Osteoblast (primary cell): ENCODE measurements around the gene CEP170B. TPM values are rescaled to one million over a fixed set of nuclear protein-coding genes. Genes with fewer than 3 reads are reported as not detected.

Source experiments
- DNase-seq: peaks from one replicate; pipeline ENCODE4 v3.0.0; 2011; ENCODE audit warnings: low spot score, mixed read lengths; ENCODE audit not compliant: insufficient read length; ENCODE audit errors: missing footprints
- H2AFZ ChIP-seq: 2 replicates; pipeline ENCODE4 v1.6.0; 2011; ENCODE audit warnings: mild to moderate bottlenecking, low read length
- H3K27ac ChIP-seq: 2 replicates; pipeline ENCODE4 v1.5.1; 2011; ENCODE audit warnings: mild to moderate bottlenecking, low read depth, low read length, moderate library complexity
- H3K27me3 ChIP-seq: 2 replicates; pipeline ENCODE4 v1.6.0; 2012; ENCODE audit warnings: mild to moderate bottlenecking, control low read depth, inconsistent platforms, low read length, moderate library complexity; ENCODE audit not compliant: insufficient read depth
- H3K36me3 ChIP-seq: 2 replicates; pipeline ENCODE4 v1.5.1; 2011; ENCODE audit warnings: mild to moderate bottlenecking, low read length, control low read depth, moderate library complexity; ENCODE audit not compliant: insufficient read depth
- H3K4me1 ChIP-seq: 2 replicates; pipeline ENCODE4 v1.5.1; 2011; ENCODE audit warnings: mild to moderate bottlenecking, low read length, control low read depth, moderate library complexity; ENCODE audit not compliant: insufficient read depth
- H3K4me2 ChIP-seq: 2 replicates; pipeline ENCODE4 v1.6.0; 2011; ENCODE audit warnings: mild to moderate bottlenecking, low read length; ENCODE audit not compliant: insufficient read depth
- H3K4me3 ChIP-seq: fragments of 200-600 bp; sonication (generic); 3 replicates; pipeline ENCODE4 v1.5.1; 2012; ENCODE audit warnings: mild to moderate bottlenecking, low read length, inconsistent platforms; ENCODE audit not compliant: insufficient read depth
- H3K79me2 ChIP-seq: 2 replicates; pipeline ENCODE4 v1.6.0; 2012; ENCODE audit warnings: mild to moderate bottlenecking, low read length, control low read depth, inconsistent platforms; ENCODE audit not compliant: insufficient read depth
- H3K9me3 ChIP-seq: 2 replicates; pipeline ENCODE4 v1.5.1; 2011; ENCODE audit warnings: low read depth, low read length, control low read depth
- H4K20me1 ChIP-seq: 2 replicates; pipeline ENCODE4 v1.6.0; 2012; ENCODE audit warnings: mild to moderate bottlenecking, low read length, control low read depth; ENCODE audit not compliant: insufficient read depth
- total RNA-seq: library from RNA; depleted of rRNA; stranded (reverse); fragments of >200 nt; gene quantifications from 2 replicates; pipeline ENCODE4 v1.2.3, GENCODE V29; 2012
- TF ChIP-seq, protein P1 (sequence below): IDR thresholded peaks from 2 replicates; pipeline ENCODE4 v1.5.1; 2011; ENCODE audit warnings: mild to moderate bottlenecking, low read depth, low read length, moderate library complexity; ENCODE audit errors: extremely low read depth

The CEP170B gene
- total RNA-seq, 1 donor: 21.0 TPM

DNA sequence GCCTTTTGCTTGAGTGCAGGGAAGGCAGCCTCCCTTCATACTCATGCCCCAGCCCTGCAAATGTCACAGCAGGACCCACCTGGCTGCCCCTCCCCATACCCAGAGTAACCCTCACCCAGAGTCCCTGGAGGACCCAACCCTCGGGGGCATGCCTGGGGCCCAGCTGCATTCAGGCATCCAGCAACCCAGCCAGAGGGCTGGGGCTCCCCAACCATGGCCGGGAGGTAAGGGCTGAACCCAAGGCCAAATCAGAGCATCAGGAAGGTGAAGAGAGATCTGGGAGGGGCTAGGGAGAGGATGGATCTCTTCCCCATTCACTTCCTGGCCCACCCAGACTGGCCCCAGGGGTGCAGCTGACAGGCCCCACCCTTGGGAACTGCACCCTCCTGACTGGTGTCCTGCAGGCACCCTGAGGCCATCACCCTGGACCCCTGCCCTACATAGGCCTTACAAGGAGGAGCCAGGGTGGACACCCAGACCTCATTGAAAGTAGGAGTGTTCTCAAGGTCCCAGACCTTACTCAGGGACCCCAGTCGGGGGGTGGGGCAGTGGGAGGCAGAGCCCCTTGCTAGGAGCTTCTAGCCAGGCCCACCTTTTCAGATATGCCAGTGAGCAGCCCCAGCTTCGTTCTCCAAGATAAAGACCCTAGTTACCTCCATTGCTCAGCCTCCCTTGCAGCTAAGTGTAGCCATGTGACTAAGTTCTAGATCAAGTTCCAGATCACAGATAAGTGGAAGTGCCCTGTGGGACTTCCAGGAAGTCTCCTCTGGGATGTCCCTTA, 58.8 kb downstream of the CEP170B start:
- no peaks in the 10 kb centered on the region for H4K20me1 ChIP-seq
- TF ChIP-seq, protein P1, sequence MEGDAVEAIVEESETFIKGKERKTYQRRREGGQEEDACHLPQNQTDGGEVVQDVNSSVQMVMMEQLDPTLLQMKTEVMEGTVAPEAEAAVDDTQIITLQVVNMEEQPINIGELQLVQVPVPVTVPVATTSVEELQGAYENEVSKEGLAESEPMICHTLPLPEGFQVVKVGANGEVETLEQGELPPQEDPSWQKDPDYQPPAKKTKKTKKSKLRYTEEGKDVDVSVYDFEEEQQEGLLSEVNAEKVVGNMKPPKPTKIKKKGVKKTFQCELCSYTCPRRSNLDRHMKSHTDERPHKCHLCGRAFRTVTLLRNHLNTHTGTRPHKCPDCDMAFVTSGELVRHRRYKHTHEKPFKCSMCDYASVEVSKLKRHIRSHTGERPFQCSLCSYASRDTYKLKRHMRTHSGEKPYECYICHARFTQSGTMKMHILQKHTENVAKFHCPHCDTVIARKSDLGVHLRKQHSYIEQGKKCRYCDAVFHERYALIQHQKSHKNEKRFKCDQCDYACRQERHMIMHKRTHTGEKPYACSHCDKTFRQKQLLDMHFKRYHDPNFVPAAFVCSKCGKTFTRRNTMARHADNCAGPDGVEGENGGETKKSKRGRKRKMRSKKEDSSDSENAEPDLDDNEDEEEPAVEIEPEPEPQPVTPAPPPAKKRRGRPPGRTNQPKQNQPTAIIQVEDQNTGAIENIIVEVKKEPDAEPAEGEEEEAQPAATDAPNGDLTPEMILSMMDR: no peak
- H3K36me3 ChIP-seq: no peaks in the 10 kb centered on the region
- no peak overlapping the region for H3K4me2 ChIP-seq
- H3K9me3 ChIP-seq: peaks cover 4% of the 10 kb centered on the region
- H3K79me2 ChIP-seq: no peaks in the 10 kb centered on the region
- no peaks in the 10 kb centered on the region for H3K4me1 ChIP-seq
- no peak overlapping the region for H3K27ac ChIP-seq
- peak; percentile 23 for DNase-seq
- H2AFZ ChIP-seq: no peak overlapping the region
- no peak overlapping the region for H3K4me3 ChIP-seq
- H3K27me3 ChIP-seq: no peaks in the 10 kb centered on the region

DNA sequence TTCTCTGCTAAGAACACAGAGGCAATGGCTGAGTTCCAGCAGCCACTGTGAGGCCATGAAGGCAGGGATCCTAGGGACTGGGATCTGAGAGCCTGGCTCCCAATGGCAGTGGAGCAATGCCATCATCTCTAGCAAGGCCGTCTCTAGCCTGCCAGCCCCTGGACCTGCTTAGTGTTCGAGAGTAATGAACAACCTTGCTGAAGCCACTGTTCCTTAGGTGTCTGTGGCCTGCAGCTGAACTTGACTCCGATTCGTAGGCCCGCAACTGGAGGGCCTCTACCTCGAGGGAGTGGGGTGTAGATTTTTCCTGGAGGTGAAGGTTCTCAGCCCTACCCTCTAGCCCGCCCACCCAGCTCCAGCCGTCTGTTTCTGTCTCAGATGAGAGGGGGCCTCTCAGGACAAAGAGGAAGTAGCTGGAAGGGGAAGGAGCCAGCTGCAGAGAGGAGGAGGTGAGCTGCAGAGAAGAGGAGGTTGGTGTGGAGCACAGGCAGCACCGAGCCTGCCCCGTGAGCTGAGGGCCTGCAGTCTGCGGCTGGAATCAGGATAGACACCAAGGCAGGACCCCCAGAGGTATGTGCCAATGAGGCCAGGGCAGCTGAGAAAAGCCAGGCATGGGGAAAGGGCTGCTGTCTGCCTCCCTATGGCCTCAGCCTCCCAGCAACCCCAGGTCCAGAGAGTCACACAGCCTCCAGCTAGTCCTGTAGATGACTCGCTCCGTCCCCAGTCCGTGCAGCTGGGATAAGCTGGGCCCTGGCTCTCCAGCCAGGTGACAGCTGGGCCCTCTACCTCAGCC, 59.5 kb downstream of the CEP170B start, which contains the start of gene PLD4:
Gene PLD4 (plus strand): TSS at position 459 of the 793 bp plus-strand sequence. CDS start 2,262 bp downstream, outside the sequence.
- Histone ChIP-seq H4K20me1 (no peaks in the 10 kb centered on the region), H2AFZ (no peak within 1 kb of the TSS), H3K79me2 (no peaks in the 10 kb centered on the region), H3K36me3 (no peaks in the 10 kb centered on the region), H3K9me3 (peaks cover 4% of the 10 kb centered on the region), H3K4me1 (no peaks in the 10 kb centered on the region), H3K27ac (no peak within 1 kb of the TSS), H3K4me2 (no peak within 1 kb of the TSS), H3K4me3 (no peak within 1 kb of the TSS), H3K27me3 (no peaks in the 10 kb centered on the region)
- TF ChIP-seq, protein P1: no peak
- peak; percentile 70 for DNase-seq

DNA sequence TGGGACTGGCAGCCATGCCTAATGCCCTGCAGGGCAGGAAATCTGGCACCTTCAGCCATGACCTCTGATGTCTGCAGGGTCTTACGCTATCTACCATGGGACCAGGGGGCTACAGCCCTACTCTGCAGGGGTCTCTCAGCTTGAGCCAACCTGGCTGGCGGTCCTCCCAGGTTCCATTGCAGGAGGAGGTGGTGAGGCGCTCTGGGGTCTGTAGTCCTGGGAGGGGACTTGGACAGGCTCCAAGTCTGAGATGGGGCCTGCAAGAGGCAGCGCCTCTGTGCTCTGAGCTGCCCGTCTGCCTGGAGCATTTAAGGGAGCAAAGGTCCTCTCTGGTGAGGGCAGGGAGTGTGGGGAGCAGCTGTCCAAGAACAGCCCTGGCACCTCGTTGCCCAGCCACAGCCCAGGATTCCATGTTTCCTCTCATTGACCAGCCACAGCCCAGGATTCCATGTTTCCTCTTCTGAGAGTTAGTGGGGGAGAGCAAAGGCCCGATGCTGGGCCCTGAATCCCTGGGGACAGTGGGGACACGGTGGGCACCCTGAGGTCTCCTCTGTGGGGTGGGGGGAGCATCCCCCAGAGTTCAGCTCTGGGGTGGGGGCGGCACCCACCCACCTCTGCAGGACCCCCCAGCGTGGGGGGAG, 60.3 kb downstream of the CEP170B start:
- Histone ChIP-seq H3K9me3 (peaks cover 4% of the 10 kb centered on the region), H3K4me2 (no peak overlapping the region), H3K36me3 (no peaks in the 10 kb centered on the region), H3K4me1 (no peaks in the 10 kb centered on the region), H3K27ac (no peak overlapping the region), H4K20me1 (no peaks in the 10 kb centered on the region), H2AFZ (no peak overlapping the region), H3K4me3 (no peak overlapping the region), H3K79me2 (no peaks in the 10 kb centered on the region), H3K27me3 (no peaks in the 10 kb centered on the region)
- DNase-seq: no peak
- TF ChIP-seq, protein P1: no peak
